Measurements from ENCODE around the gene BLZF1.
A peak's percentile ranks its signal among the peaks of the same experiment; 100 is the strongest.

Gene BLZF1

DNA sequence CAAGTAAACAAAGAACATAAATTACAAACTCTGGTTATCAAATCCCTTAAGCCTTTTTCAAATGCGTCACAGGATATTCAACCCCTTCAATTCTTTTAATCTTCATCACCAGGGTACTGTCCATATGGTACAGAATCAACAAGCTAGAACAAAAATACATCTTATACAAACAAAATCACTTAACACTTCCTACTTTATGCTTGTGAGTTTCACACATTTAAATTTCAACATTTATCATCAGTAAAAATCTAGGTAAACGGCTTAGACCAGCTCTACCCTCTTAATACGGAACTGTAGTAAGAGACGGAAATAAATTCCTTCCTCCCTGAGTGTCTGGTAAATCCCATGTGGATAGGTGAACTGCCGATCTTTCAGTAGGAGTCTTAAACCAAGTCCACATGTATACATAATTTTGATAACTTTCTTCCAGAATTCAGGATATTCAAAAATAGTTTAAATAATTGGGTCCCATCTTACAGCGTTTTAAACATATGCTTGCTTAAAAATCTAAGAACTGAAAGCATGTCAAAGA, 58.2 kb downstream of the BLZF1 start:
- TF ChIP-seq, protein P1, sequence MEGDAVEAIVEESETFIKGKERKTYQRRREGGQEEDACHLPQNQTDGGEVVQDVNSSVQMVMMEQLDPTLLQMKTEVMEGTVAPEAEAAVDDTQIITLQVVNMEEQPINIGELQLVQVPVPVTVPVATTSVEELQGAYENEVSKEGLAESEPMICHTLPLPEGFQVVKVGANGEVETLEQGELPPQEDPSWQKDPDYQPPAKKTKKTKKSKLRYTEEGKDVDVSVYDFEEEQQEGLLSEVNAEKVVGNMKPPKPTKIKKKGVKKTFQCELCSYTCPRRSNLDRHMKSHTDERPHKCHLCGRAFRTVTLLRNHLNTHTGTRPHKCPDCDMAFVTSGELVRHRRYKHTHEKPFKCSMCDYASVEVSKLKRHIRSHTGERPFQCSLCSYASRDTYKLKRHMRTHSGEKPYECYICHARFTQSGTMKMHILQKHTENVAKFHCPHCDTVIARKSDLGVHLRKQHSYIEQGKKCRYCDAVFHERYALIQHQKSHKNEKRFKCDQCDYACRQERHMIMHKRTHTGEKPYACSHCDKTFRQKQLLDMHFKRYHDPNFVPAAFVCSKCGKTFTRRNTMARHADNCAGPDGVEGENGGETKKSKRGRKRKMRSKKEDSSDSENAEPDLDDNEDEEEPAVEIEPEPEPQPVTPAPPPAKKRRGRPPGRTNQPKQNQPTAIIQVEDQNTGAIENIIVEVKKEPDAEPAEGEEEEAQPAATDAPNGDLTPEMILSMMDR (IDR thresholded peaks at IDR 0.05; ENCODE audit: insufficient read depth, low read length, missing control alignments): no peak
- no peak overlapping the region for H3K4me3 ChIP-seq (ENCODE audit: low read depth, low read length)
- no peak for DNase-seq (ENCODE audit: low read depth, low spot score)
- CTCF ChIA-PET: no interaction called here
- POLR2A ChIA-PET: no interaction called here

DNA sequence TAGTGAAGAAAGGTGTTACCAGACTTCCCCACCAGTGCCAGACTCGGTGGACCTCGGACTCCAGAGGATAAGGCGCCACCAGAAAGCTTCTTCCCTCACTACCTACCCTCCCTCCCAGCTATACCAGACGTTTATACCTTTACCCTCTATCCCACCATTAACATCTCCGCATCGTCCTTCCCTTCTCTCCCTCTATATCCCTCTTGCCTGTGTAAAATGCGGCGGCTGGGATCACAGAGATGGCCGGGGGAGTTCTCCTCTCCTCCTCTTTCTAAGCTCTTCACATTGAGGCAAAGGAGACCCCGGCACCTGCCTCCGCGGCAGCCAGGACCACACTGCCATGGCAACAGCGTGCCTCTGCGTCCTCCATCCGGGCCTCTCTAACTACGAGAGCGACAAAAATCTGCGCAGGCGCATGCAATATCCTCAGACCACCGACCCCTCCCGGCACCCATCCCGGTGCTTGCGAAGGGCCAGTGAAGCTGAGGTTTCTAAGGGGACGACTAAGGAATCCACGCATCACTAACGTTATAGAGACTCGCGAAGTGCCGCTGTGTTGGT, 59.2 kb downstream of the BLZF1 start, which contains the start of gene CCDC181:
Gene CCDC181 (minus strand): TSS at position 394 of the 561 bp plus-strand sequence. CDS start 2,547 bp downstream, outside the sequence.
- POLR2A ChIA-PET: no interaction called here

More for the DNA sequence above, 59.2 kb downstream of the BLZF1 start, which contains the start of gene CCDC181:
- CTCF ChIA-PET: no interaction called here
- H3K4me3 ChIP-seq (ENCODE audit: low read depth, low read length): peak within 1 kb of the TSS; percentile 53
- TF ChIP-seq, protein P1 (IDR thresholded peaks at IDR 0.05; ENCODE audit: insufficient read depth, low read length, missing control alignments): no peak
- DNase-seq (ENCODE audit: low read depth, low spot score): no peak

Data from AG04449 (cell line).